WERI-Rb-1 (cell line): ENCODE measurements around the gene TTI1.
A peak's percentile ranks its signal among the peaks of the same experiment; 100 is the strongest.

Experiments used
- DNase-seq: peaks from one replicate; pipeline ENCODE4 v3.0.0-alpha.2; 2020
- H3K27ac ChIP-seq: fragments of 250-450 bp; sonication (Bioruptor Pico); 2 replicates; pipeline ENCODE4 v1.5.1; 2020; ENCODE audit warnings: mild to moderate bottlenecking, moderate library complexity
- H3K27me3 ChIP-seq: fragments of 250-450 bp; sonication (Bioruptor Pico); 2 replicates; pipeline ENCODE4 v1.5.1; 2021; ENCODE audit warnings: mild to moderate bottlenecking, low read depth, moderate library complexity; ENCODE audit not compliant: insufficient read depth, severe bottlenecking
- H3K36me3 ChIP-seq: fragments of 250-450 bp; sonication (Bioruptor Pico); 2 replicates; pipeline ENCODE4 v1.5.1; 2020; ENCODE audit warnings: mild to moderate bottlenecking, moderate library complexity
- H3K4me3 ChIP-seq: 2 replicates; pipeline ENCODE4 v1.5.1; 2011; ENCODE audit warnings: low read depth, mild to moderate bottlenecking, control low read depth, low read length
- H3K9me3 ChIP-seq: fragments of 250-450 bp; sonication (Bioruptor Pico); 2 replicates; pipeline ENCODE4 v1.5.1; 2021; ENCODE audit warnings: mild to moderate bottlenecking, moderate library complexity; ENCODE audit not compliant: severe bottlenecking
- CTCF ChIP-seq: IDR thresholded peaks from 2 replicates; pipeline ENCODE4 v1.5.1; 2011; ENCODE audit warnings: low read depth, mild to moderate bottlenecking, control low read depth, inconsistent platforms, low read length

TTI1 gene

GRCh38 chr20:38032585-38033329, 499 bp downstream of the TTI1 start:
- no peaks in the 10 kb centered on the region for H3K9me3 ChIP-seq
- H3K27me3 ChIP-seq: no peaks in the 10 kb centered on the region
- H3K36me3 ChIP-seq: peaks cover 49% of the 10 kb centered on the region
- H3K27ac ChIP-seq: peak overlapping the region; percentile 99
- TF ChIP-seq CTCF: no peak
- H3K4me3 ChIP-seq: peak overlapping the region; percentile 100
- DNase-seq: no peak

- H3K36me3 ChIP-seq: peaks cover 43% of the 10 kb centered on the region
- no peaks in the 10 kb centered on the region for H3K9me3 ChIP-seq
- no peak overlapping the region for H3K4me3 ChIP-seq
- TF ChIP-seq CTCF: no peak
- H3K27ac ChIP-seq: no peak overlapping the region
- no peak for DNase-seq
- no peaks in the 10 kb centered on the region for H3K27me3 ChIP-seq
These were observed 1.3 kb downstream of the TTI1 start for GRCh38 chr20:38031957-38032356.

- no peak for DNase-seq
- Histone ChIP-seq H3K9me3 (no peaks in the 10 kb centered on the region), H3K27me3 (no peaks in the 10 kb centered on the region), H3K36me3 (peaks cover 30% of the 10 kb centered on the region), H3K27ac (no peak overlapping the region), H3K4me3 (no peak overlapping the region)
- TF ChIP-seq CTCF: no peak
These were observed 3.8 kb downstream of the TTI1 start for GRCh38 chr20:38029453-38029852.

- Histone ChIP-seq H3K9me3 (no peaks in the 10 kb centered on the region), H3K4me3 (no peak overlapping the region), H3K36me3 (peaks cover 15% of the 10 kb centered on the region), H3K27ac (no peak overlapping the region), H3K27me3 (no peaks in the 10 kb centered on the region)
- no peak for TF ChIP-seq CTCF
- DNase-seq: no peak
These were observed 8.8 kb downstream of the TTI1 start for GRCh38 chr20:38024496-38024895.

- DNase-seq: no peak
- no peak for TF ChIP-seq CTCF
- no peaks in the 10 kb centered on the region for H3K27me3 ChIP-seq
- H3K27ac ChIP-seq: no peak overlapping the region
- peaks cover 22% of the 10 kb centered on the region for H3K36me3 ChIP-seq
- no peak overlapping the region for H3K4me3 ChIP-seq
- H3K9me3 ChIP-seq: peaks cover under 1% of the 10 kb centered on the region
These were observed 9.9 kb downstream of the TTI1 start for GRCh38 chr20:38023181-38024001.
